GM12873 (cell line): Measurements from ENCODE around the gene THBS4.

Experiments used
- CTCF ChIP-seq: IDR thresholded peaks from 2 replicates; pipeline ENCODE4 v1.5.1; 2012; ENCODE audit warnings: low read depth, mild to moderate bottlenecking, moderate library complexity, low read length, control low read depth; ENCODE audit not compliant: insufficient read depth; ENCODE audit errors: missing control alignments

THBS4 gene

GRCh38 chr5:80034962-80035821, at the start of gene THBS4:
THBS4 (plus strand) TSS chr5:80035348; CDS start chr5:80035538, 190 bp downstream.
- no peak for TF ChIP-seq CTCF

GRCh38 chr5:79986260-79986659, 48.9 kb upstream of the THBS4 start:
- no peak for TF ChIP-seq CTCF

- TF ChIP-seq CTCF = no peak
These were observed 44.9 kb upstream of the THBS4 start for GRCh38 chr5:79990205-79990597.

GRCh38 chr5:79990598-79991507, 44.3 kb upstream of the THBS4 start, which contains the start of gene MTX3:
MTX3 (minus strand) TSS chr5:79991262; CDS start chr5:79991238, 24 bp downstream.
- no peak for TF ChIP-seq CTCF

GRCh38 chr5:79992891-79993657, 42.1 kb upstream of the THBS4 start:
- no peak for TF ChIP-seq CTCF

- TF ChIP-seq CTCF = no peak
These were observed 35.4 kb upstream of the THBS4 start for GRCh38 chr5:79999722-80000121.
